Fibroblast of pulmonary artery (primary cell): ENCODE measurements around the gene MOSPD3.

Experiments used
- DNase-seq: peaks from one replicate; pipeline ENCODE4 v3.0.0-alpha.2; 2010; ENCODE audit warnings: low read depth
- H3K4me3 ChIP-seq: replicated peaks from 2 replicates; pipeline ENCODE4 v1.5.1; 2011; ENCODE audit warnings: low read depth, mild to moderate bottlenecking, control low read depth, low read length, moderate library complexity
- CTCF ChIP-seq: IDR thresholded peaks from 2 replicates; pipeline ENCODE4 v1.5.1; 2011; ENCODE audit warnings: mild to moderate bottlenecking, control low read depth, low read length, inconsistent platforms; ENCODE audit errors: missing control alignments

Gene MOSPD3

GRCh38 chr7:100600730-100601038 lies 11.7 kb upstream of the MOSPD3 start:
- TF ChIP-seq CTCF: no peak
- H3K4me3 ChIP-seq: no peak overlapping the region
- no peak for DNase-seq

- TF ChIP-seq CTCF: no peak
- DNase-seq: peak; percentile 73
- peak overlapping the region; percentile 62 for H3K4me3 ChIP-seq
These were observed 9.2 kb upstream of the MOSPD3 start for GRCh38 chr7:100602889-100603725.

- TF ChIP-seq CTCF: no peak
- peak; percentile 24 for DNase-seq
- peak overlapping the region; percentile 62 for H3K4me3 ChIP-seq
These were observed 8.7 kb upstream of the MOSPD3 start for GRCh38 chr7:100603726-100604027.

GRCh38 chr7:100604028-100604975 lies 8.0 kb upstream of the MOSPD3 start:
- peak overlapping the region; percentile 62 for H3K4me3 ChIP-seq
- TF ChIP-seq CTCF: peak; percentile 25
- peak; percentile 67 for DNase-seq

GRCh38 chr7:100604976-100605911 lies 7.1 kb upstream of the MOSPD3 start:
- peak overlapping the region; percentile 62 for H3K4me3 ChIP-seq
- no peak for TF ChIP-seq CTCF

GRCh38 chr7:100606313-100606712 lies 6.0 kb upstream of the MOSPD3 start:
- no peak overlapping the region for H3K4me3 ChIP-seq
- no peak for TF ChIP-seq CTCF
- DNase-seq: no peak

More at GRCh38 chr7:100604976-100605911, 7.1 kb upstream of the MOSPD3 start:
- DNase-seq: no peak
